RWPE2 (cell line): ENCODE data around the gene FAM24A.

Experiments used
- ATAC-seq: fragments of 200-7000 bp; cut with Tn5 transposase; 3 replicates; pipeline ENCODE4 v1.9.1; 2021; ENCODE audit warnings: low read depth
- DNase-seq: peaks from one replicate; pipeline ENCODE4 v3.0.0-alpha.2; 2020; ENCODE audit warnings: low spot score
- H3K27ac ChIP-seq: fragments of 450-650 bp; 2 replicates; pipeline ENCODE4 v1.5.1; 2017; ENCODE audit warnings: mild to moderate bottlenecking; ENCODE audit not compliant: poor library complexity, severe bottlenecking
- H3K27me3 ChIP-seq: fragments of 250-450 bp; sonication (Bioruptor Pico); 2 replicates; pipeline ENCODE4 v1.5.1; 2021; ENCODE audit warnings: mild to moderate bottlenecking, moderate library complexity; ENCODE audit not compliant: insufficient read depth, poor library complexity, severe bottlenecking
- H3K36me3 ChIP-seq: fragments of 250-450 bp; sonication (Bioruptor Pico); 2 replicates; pipeline ENCODE4 v1.5.1; 2020; ENCODE audit warnings: low read depth, mild to moderate bottlenecking, moderate library complexity
- H3K4me1 ChIP-seq: fragments of 250-450 bp; sonication (Bioruptor Pico); 2 replicates; pipeline ENCODE4 v1.5.1; 2021; ENCODE audit warnings: mild to moderate bottlenecking, moderate library complexity; ENCODE audit not compliant: insufficient read depth, poor library complexity, severe bottlenecking
- H3K4me3 ChIP-seq: fragments of 250-450 bp; sonication (Bioruptor Pico); 2 replicates; pipeline ENCODE4 v1.5.1; 2021; ENCODE audit warnings: mild to moderate bottlenecking, moderate library complexity; ENCODE audit not compliant: severe bottlenecking
- H3K9me3 ChIP-seq: fragments of 250-450 bp; sonication (Bioruptor Pico); 2 replicates; pipeline ENCODE4 v1.5.1; 2021; ENCODE audit warnings: mild to moderate bottlenecking, moderate library complexity; ENCODE audit not compliant: severe bottlenecking
- CTCF ChIP-seq: fragments of 450-650 bp; IDR thresholded peaks from one replicate; pipeline ENCODE4 v1.5.1; 2017; ENCODE audit warnings: mild to moderate bottlenecking, moderate library complexity; ENCODE audit not compliant: poor library complexity, severe bottlenecking

Gene FAM24A

GRCh38 chr10:122962405-122962804, 52.0 kb downstream of the FAM24A start:
- ATAC-seq, result no peak
- H3K27ac ChIP-seq, result no peak overlapping the region
- no peak for TF ChIP-seq CTCF
- H3K36me3 ChIP-seq, result no peaks in the 10 kb centered on the region
- peaks cover 5% of the 10 kb centered on the region for H3K4me1 ChIP-seq
- H3K27me3 ChIP-seq, result no peaks in the 10 kb centered on the region
- no peak overlapping the region for H3K4me3 ChIP-seq
- H3K9me3 ChIP-seq, result no peaks in the 10 kb centered on the region
- no peak for DNase-seq
